Measurements from ENCODE around the gene SGTA. TPM values are rescaled to one million over a fixed set of nuclear protein-coding genes. Genes with fewer than 3 reads are reported as not detected.

SGTA gene
- total and polyA plus RNA-seq, 3 experiments from 2014 or later, result 39.7 to 93.9 (median 87.8) TPM

DNA sequence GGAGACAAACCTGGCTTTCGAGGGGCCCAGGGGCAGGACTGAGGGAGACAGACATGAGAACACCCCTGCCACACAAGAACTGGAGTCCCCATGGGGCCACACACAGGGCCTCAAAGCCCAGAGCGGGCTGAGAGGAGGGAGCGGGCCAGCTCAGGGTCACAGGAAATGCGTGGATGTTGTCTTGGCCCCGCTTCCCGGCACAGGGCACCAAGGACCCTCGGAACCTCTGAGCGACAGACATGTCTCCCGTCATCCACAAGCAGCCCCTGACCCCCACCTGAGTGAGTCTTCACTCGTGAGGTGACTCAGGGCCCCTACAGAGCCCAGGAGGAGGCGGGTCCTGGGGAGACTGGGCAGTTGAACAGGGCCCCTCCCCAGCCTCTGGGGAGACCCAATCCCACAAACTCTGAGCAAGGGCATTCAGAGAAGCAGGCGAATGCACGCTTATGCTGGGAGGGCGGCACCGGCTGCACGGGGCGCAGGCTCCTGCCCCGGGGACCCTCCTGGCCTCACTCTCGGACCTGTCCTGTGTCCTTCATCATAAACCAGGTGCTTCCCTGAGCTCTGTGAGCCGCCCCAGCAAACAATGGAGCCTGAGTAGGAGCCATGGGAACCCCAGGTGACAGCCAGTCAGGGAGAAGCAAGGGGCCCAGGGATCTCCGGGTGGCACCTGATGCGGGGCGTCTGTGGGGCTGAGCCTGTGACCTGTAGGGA is 20.1 kb downstream of the SGTA start:
- Mint-ChIP-seq H3K27me3 (no peaks in the 10 kb centered on the region), H3K4me3 (no peak overlapping the region), H3K27ac (peak overlapping the region in 1 of 8 donors; percentile 86), H3K4me1 (peaks cover 2 to 14% (median 12%) of the 10 kb centered on the region in 3 donors), H3K36me3 (peaks cover 0 to 74% (median 1%) of the 10 kb centered on the region in 3 donors), H3K9me3 (no peaks in the 10 kb centered on the region)
- no peak for DNase-seq
- ChIA-PET CTCF (no interaction called here), POLR2A (no interaction called here)
- Histone ChIP-seq H3K4me3 (ENCODE audit: low read length) (no peak overlapping the region), H3K27me3 (ENCODE audit: insufficient read depth, low read length, poor library complexity, severe bottlenecking) (no peaks in the 10 kb centered on the region), H3K27ac (ENCODE audit: low read depth, low read length) (no peak overlapping the region), H3K4me1 (ENCODE audit: insufficient read depth, low read length) (no peaks in the 10 kb centered on the region), H3K9me3 (ENCODE audit: low read length) (no peaks in the 10 kb centered on the region), H3K36me3 (ENCODE audit: insufficient read depth, low read length) (peaks cover 10% of the 10 kb centered on the region)

DNA sequence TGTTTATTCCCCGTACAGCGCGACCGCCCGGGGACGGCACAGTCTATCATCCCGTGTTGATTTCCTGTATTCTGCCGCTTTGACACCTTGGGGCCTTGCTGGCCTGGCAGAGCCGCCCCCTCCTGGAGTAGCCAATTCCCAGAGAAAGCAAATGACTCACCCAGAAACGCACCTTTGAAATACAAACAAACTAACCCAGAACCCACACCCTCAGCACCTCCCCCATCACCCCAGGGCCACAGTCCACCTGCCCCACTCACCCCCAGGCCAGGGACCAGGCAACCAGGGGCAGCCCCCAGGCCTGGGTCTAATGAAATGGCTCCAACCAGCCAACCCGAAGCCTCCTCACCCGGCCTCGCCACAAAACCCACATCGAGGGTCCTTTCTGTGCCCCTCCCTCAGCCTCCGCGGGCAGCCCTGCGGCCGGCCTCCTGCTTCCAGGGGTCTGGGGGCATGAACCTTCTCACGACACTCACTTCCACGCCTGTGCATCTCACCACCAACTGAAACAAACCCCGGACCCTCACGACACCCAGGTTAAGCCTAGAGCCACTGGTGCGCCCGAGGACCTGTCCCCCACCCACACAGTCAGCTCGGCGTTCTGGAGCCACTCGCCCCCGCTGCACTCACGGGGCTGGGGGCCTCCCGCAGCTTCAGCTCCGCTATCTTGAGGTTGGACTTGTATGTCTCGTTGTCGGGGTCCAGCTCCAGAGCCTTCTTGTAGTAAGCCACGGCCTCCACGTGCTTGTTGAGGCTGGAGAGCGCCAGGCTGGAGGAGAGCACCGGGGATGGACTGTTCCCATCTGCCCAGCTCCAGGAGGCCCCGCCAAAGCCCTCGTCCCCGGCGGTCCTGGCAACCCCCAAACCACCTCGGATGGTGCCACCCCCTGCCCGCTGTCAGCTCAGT is 20.9 kb downstream of the SGTA start:
- CTCF ChIA-PET, result no interaction called here
- Mint-ChIP-seq H3K27ac (no peak overlapping the region), H3K36me3 (peaks cover 0 to 73% (median 1%) of the 10 kb centered on the region in 3 donors), H3K4me3 (no peak overlapping the region), H3K4me1 (peaks cover 2 to 14% (median 12%) of the 10 kb centered on the region in 3 donors), H3K9me3 (no peaks in the 10 kb centered on the region), H3K27me3 (no peaks in the 10 kb centered on the region)
- Histone ChIP-seq H3K27me3 (ENCODE audit: insufficient read depth, low read length, poor library complexity, severe bottlenecking) (no peaks in the 10 kb centered on the region), H3K4me1 (ENCODE audit: insufficient read depth, low read length) (no peaks in the 10 kb centered on the region), H3K4me3 (ENCODE audit: low read length) (no peak overlapping the region), H3K9me3 (ENCODE audit: low read length) (no peaks in the 10 kb centered on the region), H3K36me3 (ENCODE audit: insufficient read depth, low read length) (peaks cover 10% of the 10 kb centered on the region), H3K27ac (ENCODE audit: low read depth, low read length) (no peak overlapping the region)
- POLR2A ChIA-PET, result no interaction called here
- DNase-seq, result no peak

DNA sequence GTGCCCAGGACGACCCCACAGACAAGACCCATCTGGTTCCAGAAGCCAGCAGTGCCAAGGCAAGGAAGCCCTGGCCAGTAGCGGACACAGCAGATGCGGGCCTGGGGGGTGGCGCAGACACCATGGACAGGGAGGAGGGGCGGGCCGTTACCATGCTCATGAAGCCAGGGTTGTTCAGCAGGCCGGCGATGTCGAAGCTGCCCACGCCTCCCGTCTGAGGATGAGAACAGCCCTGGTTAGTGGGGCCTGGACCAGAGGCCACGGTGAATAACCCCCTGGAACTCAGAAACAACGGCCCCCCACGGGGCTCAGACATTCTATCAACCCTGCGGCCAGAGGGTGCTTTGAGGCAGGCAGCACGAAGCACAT is 21.8 kb downstream of the SGTA start:
- no peak overlapping the region for H3K27ac Mint-ChIP-seq
- no peaks in the 10 kb centered on the region for H3K9me3 Mint-ChIP-seq
- no peak for DNase-seq
- H3K4me1 Mint-ChIP-seq, result peaks cover 2 to 14% (median 12%) of the 10 kb centered on the region in 3 donors
- Histone ChIP-seq H3K27ac (ENCODE audit: low read depth, low read length) (no peak overlapping the region), H3K9me3 (ENCODE audit: low read length) (no peaks in the 10 kb centered on the region), H3K36me3 (ENCODE audit: insufficient read depth, low read length) (peaks cover 3% of the 10 kb centered on the region), H3K4me3 (ENCODE audit: low read length) (no peak overlapping the region), H3K4me1 (ENCODE audit: insufficient read depth, low read length) (no peaks in the 10 kb centered on the region), H3K27me3 (ENCODE audit: insufficient read depth, low read length, poor library complexity, severe bottlenecking) (no peaks in the 10 kb centered on the region)
- no peaks in the 10 kb centered on the region for H3K27me3 Mint-ChIP-seq
- ChIA-PET CTCF (no interaction called here), POLR2A (no interaction called here)
- peaks cover 0 to 70% (median 1%) of the 10 kb centered on the region in 3 donors for H3K36me3 Mint-ChIP-seq
- no peak overlapping the region for H3K4me3 Mint-ChIP-seq

DNA sequence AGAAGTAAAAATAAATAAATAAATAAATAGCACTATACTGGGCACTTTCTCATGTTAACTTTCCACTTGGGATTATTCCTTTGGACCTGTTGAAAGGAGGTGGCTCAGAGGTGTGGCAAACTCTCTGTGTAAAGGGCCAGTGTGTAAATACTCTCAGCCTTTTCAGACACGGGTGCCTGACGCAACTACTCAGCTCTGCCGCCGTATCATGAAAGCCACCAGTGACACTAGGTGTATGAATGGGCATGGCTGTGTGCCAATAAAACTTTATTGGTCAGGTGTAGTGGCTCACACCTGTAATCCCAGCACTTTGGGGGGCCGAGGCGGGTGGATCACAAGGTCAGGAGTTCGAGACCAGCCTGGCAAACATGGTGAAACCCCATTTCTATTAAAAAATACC is 23.1 kb downstream of the SGTA start:
- no peaks in the 10 kb centered on the region for H3K36me3 ChIP-seq (ENCODE audit: insufficient read depth, low read length)

DNA sequence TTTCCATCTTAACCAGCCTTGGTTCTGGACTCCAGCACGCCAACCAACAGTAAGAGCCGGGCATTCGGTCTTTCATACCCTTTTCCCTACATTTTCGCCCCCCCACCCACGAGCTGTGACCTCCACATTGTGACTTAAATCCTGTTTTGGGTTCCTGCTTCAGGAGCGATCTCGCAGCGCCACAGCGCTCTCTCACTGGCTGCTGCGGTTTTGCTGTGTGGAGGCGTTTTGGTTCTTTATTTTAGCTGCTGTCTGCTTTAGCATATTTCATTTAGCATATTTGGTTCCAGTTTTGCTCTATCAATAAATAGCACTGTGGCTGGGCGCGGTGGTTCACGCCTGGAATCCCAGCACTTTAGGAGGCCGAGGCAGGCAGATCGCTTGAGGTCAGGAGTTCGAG is 23.7 kb downstream of the SGTA start:
- no peaks in the 10 kb centered on the region for H3K27me3 Mint-ChIP-seq
- Histone ChIP-seq H3K36me3 (ENCODE audit: insufficient read depth, low read length) (no peaks in the 10 kb centered on the region), H3K4me1 (ENCODE audit: insufficient read depth, low read length) (no peaks in the 10 kb centered on the region), H3K27ac (ENCODE audit: low read depth, low read length) (no peak overlapping the region), H3K27me3 (ENCODE audit: insufficient read depth, low read length, poor library complexity, severe bottlenecking) (no peaks in the 10 kb centered on the region), H3K4me3 (ENCODE audit: low read length) (no peak overlapping the region), H3K9me3 (ENCODE audit: low read length) (no peaks in the 10 kb centered on the region)
- H3K36me3 Mint-ChIP-seq, result peaks cover 2 to 75% (median 4%) of the 10 kb centered on the region in 3 donors
- H3K9me3 Mint-ChIP-seq, result no peaks in the 10 kb centered on the region
- H3K27ac Mint-ChIP-seq, result peak overlapping the region in 5 of 8 donors; percentile 15 to 82 (median 52)
- POLR2A ChIA-PET, result no interaction called here
- CTCF ChIA-PET, result interaction anchor here (1.0 to 1.2 kb wide), 2 partner anchors 9 to 191 kb away, joined by 3 to 4 read pairs; no protein-coding TSS in a partner anchor
- H3K4me1 Mint-ChIP-seq, result peaks cover 2 to 14% (median 12%) of the 10 kb centered on the region in 3 donors
- DNase-seq, result no peak
- H3K4me3 Mint-ChIP-seq, result peak overlapping the region in 2 of 7 donors; percentile 36 to 43

More for the DNA sequence above, 23.1 kb downstream of the SGTA start:
- H3K27ac Mint-ChIP-seq, result peak overlapping the region in 1 of 8 donors; percentile 47
- POLR2A ChIA-PET, result interaction anchor here (0.7 kb wide), 1 partner anchor 57 kb away, joined by 5 read pairs; no protein-coding TSS in a partner anchor
- H3K27me3 ChIP-seq (ENCODE audit: insufficient read depth, low read length, poor library complexity, severe bottlenecking), result no peaks in the 10 kb centered on the region
- peaks cover 2 to 73% (median 4%) of the 10 kb centered on the region in 3 donors for H3K36me3 Mint-ChIP-seq
- no peak for DNase-seq
- H3K4me1 Mint-ChIP-seq, result peaks cover 2 to 14% (median 12%) of the 10 kb centered on the region in 3 donors
- CTCF ChIA-PET, result interaction anchor here (1.2 kb wide), 1 partner anchor 190 kb away, joined by 3 read pairs; no protein-coding TSS in a partner anchor
- no peaks in the 10 kb centered on the region for H3K9me3 ChIP-seq (ENCODE audit: low read length)
- no peak overlapping the region for H3K4me3 ChIP-seq (ENCODE audit: low read length)
- H3K9me3 Mint-ChIP-seq, result no peaks in the 10 kb centered on the region
- no peak overlapping the region for H3K4me3 Mint-ChIP-seq
- H3K27ac ChIP-seq (ENCODE audit: low read depth, low read length), result no peak overlapping the region
- H3K4me1 ChIP-seq (ENCODE audit: insufficient read depth, low read length), result no peaks in the 10 kb centered on the region
- H3K27me3 Mint-ChIP-seq, result no peaks in the 10 kb centered on the region

DNA sequence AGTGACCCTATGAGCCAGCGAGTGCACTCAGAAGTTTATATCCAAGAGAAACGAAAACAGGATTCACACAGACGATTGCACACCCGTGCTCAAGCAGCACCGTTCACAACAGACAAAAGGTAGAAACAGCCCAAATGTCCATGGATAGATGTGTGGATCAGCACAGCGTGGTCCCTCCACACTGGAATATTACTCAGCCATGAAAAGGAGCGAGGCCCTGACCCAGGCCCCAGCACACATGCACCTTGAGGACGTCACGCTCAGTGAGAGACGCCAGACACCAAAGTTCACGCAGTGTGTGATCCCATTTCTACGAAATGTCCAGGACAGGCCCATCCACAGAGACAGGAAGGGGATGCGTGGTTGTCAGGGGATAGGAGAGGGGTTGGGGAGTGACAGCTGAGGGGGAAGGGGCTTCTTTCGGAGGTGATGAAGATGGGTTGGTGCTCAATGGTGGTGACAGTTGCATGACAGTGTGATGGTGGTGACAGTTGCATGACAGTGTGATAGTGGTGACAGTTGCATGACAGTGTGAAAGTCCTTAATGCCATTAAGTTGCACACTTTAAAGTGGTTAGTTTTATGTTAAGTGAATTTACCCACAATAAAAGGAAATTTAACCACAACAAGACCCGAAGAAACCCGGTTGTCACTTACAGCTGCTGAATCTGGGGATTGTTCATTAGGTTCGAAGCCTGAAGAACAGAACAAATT is 24.3 kb downstream of the SGTA start:
- Histone ChIP-seq H3K4me3 (ENCODE audit: low read length) (no peak overlapping the region), H3K4me1 (ENCODE audit: insufficient read depth, low read length) (no peaks in the 10 kb centered on the region), H3K9me3 (ENCODE audit: low read length) (no peaks in the 10 kb centered on the region), H3K27me3 (ENCODE audit: insufficient read depth, low read length, poor library complexity, severe bottlenecking) (no peaks in the 10 kb centered on the region), H3K36me3 (ENCODE audit: insufficient read depth, low read length) (no peaks in the 10 kb centered on the region), H3K27ac (ENCODE audit: low read depth, low read length) (no peak overlapping the region)
- peak overlapping the region in 1 of 7 donors; percentile 43 for H3K4me3 Mint-ChIP-seq
- CTCF ChIA-PET, result interaction anchor here (1.0 to 1.2 kb wide), 2 partner anchors 9 to 192 kb away, joined by 3 to 4 read pairs; no protein-coding TSS in a partner anchor
- peak overlapping the region in 4 of 8 donors; percentile 20 to 82 (median 74) for H3K27ac Mint-ChIP-seq
- H3K4me1 Mint-ChIP-seq, result peaks cover 2 to 14% (median 12%) of the 10 kb centered on the region in 3 donors
- H3K27me3 Mint-ChIP-seq, result no peaks in the 10 kb centered on the region
- POLR2A ChIA-PET, result no interaction called here
- DNase-seq, result no peak
- H3K9me3 Mint-ChIP-seq, result no peaks in the 10 kb centered on the region
- H3K36me3 Mint-ChIP-seq, result peaks cover 2 to 75% (median 4%) of the 10 kb centered on the region in 3 donors

DNA sequence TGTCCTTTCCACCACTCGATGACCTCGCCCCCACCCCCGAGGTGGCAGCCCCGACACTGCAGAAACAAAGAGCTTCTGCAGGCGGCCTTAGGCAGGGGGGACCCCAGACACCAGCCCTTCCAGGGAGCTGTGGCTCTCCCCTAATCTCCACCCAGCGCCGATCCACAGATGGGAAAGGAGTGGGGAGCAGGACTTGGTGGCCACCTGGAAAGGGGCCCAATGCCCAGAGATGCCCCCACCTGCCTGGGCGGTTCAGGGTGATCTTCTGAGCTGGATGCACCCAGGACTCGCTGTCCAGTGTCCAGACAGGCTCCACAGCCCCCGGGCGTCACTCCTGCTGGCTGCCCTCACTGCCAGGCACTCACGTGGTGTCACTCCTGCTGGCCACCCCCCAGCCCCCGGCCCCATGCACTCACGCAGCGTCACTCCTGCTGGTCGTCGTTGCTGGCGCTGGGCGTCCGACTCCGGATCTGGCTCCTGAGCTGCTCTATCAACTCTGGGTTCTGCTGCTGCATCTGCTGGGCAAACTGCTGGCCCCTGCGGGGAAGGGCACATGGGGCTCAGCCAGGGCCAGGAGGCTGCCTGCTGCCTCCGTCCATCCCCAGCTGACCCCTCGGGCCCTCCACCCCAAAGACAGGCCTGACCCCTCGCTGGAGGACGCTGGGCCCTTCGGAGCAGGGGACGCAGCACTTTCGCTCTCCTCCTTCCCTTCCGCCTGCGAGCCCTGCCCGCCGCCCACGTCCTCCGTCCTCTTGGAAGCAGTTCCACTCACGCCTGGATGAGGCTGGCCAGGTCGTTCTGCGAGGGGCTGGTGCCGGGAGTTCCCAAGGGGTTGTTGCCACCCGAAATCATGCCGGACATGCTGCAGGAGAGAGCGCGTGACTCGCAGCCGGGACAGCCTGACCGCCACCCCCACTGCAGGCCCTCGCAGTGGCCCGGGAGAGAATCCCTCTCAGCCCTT is 25.9 kb downstream of the SGTA start:
- CTCF ChIA-PET, result no interaction called here
- peaks cover 2 to 14% (median 12%) of the 10 kb centered on the region in 3 donors for H3K4me1 Mint-ChIP-seq
- H3K4me3 Mint-ChIP-seq, result no peak overlapping the region
- Histone ChIP-seq H3K27ac (ENCODE audit: low read depth, low read length) (no peak overlapping the region), H3K27me3 (ENCODE audit: insufficient read depth, low read length, poor library complexity, severe bottlenecking) (no peaks in the 10 kb centered on the region), H3K36me3 (ENCODE audit: insufficient read depth, low read length) (no peaks in the 10 kb centered on the region), H3K4me3 (ENCODE audit: low read length) (no peak overlapping the region), H3K4me1 (ENCODE audit: insufficient read depth, low read length) (no peaks in the 10 kb centered on the region), H3K9me3 (ENCODE audit: low read length) (no peaks in the 10 kb centered on the region)
- H3K27ac Mint-ChIP-seq, result no peak overlapping the region
- no peaks in the 10 kb centered on the region for H3K9me3 Mint-ChIP-seq
- H3K27me3 Mint-ChIP-seq, result no peaks in the 10 kb centered on the region
- no peak for DNase-seq
- peaks cover 2 to 61% (median 4%) of the 10 kb centered on the region in 3 donors for H3K36me3 Mint-ChIP-seq
- POLR2A ChIA-PET, result no interaction called here
